Thyroid gland (tissue), 4 donors: ENCODE results near the gene MVP. TPM values are rescaled to one million over a fixed set of nuclear protein-coding genes. Genes with fewer than 3 reads are reported as not detected.

ENCODE experiments used
- DNase-seq, 2 donors: peaks; one replicate each; pipeline ENCODE4 v3.0.0-alpha.2; 2019
- H3K27ac ChIP-seq, 3 donors: fragments of 200-600 bp; sonication (generic); 1 replicate in 2 of 3; 2 replicates in 1 of 3; pipeline ENCODE4 v1.5.1; 2016 to 2019; ENCODE audit warnings: mild to moderate bottlenecking in 1 of 3, moderate library complexity in 1 of 3
- H3K27me3 ChIP-seq: fragments of 200-600 bp; sonication (generic); one replicate; pipeline ENCODE4 v1.5.1; 2019
- H3K36me3 ChIP-seq, 2 donors: fragments of 200-600 bp; sonication (generic); one replicate each; pipeline ENCODE4 v1.5.1; 2016 to 2019
- H3K4me1 ChIP-seq, 2 donors: fragments of 200-600 bp; sonication (generic); one replicate each; pipeline ENCODE4 v1.5.1; 2017 to 2019
- H3K4me3 ChIP-seq, 3 donors: fragments of 200-600 bp; sonication (generic); replicated peaks in 1 of 3; 1 replicate in 2 of 3; 2 replicates in 1 of 3; pipeline ENCODE4 v1.5.1; 2016; ENCODE audit warnings: mild to moderate bottlenecking in 1 of 3
- H3K9me3 ChIP-seq: fragments of 200-600 bp; sonication (generic); one replicate; pipeline ENCODE4 v1.5.1; 2017
- POLR2A ChIP-seq, 2 donors: fragments of 450-650 bp; IDR thresholded peaks; one replicate each; pipeline ENCODE4 v1.6.1; 2017; ENCODE audit warnings: antibody characterized with exemption in 2 of 2, mild to moderate bottlenecking in 2 of 2, moderate library complexity in 1 of 2
- WGBS, 2 donors: methylation state at CpG; one replicate each; pipeline ENCODE4 v1.1.5; 2017; 5-methylcytosine and 5-hydroxymethylcytosine counted together
- intact Hi-C: fragments of 100-400 bp; cut with DNase I; formaldehyde crosslinking; loops from one replicate; pipeline ENCODE4 v1.15.1; 2023
- total RNA-seq, 4 donors: library from RNA; depleted of rRNA; stranded (reverse); fragments of >200 nt; gene quantifications; one replicate each; pipeline ENCODE4 v1.2.3, GENCODE V29; 2016
- TF ChIP-seq, protein P1 (sequence below), 6 experiments: fragments of 200-600 bp in 3 of 6; fragments of 450-650 bp in 3 of 6; sonication (generic) in 3 of 6; IDR thresholded peaks; one replicate each; pipeline ENCODE4 v1.5.1; 2016 to 2019; ENCODE audit warnings: antibody characterized with exemption in 6 of 6, mild to moderate bottlenecking in 2 of 6, inconsistent platforms in 1 of 6, moderate library complexity in 1 of 6

Gene MVP
- total RNA-seq, 4 donors from 2014 or later = 70.1 to 127 (median 90.6) TPM

- Histone ChIP-seq H3K4me1 (no peaks in the 10 kb centered on the region), H3K27me3 (no peaks in the 10 kb centered on the region), H3K9me3 (no peaks in the 10 kb centered on the region), H3K36me3 (peaks cover 42 to 53% of the 10 kb centered on the region in 2 donors), H3K27ac (no peak overlapping the region), H3K4me3 (no peak overlapping the region)
- intact Hi-C loops = loop anchor here (10.0 kb wide), 1 partner anchor 191 kb away; the partner anchor contains the start of gene C16orf92
- WGBS, 2 donors = 92 to 94% methylated on average over 5 of the region's 5 CpGs
- TF ChIP-seq, protein P1, sequence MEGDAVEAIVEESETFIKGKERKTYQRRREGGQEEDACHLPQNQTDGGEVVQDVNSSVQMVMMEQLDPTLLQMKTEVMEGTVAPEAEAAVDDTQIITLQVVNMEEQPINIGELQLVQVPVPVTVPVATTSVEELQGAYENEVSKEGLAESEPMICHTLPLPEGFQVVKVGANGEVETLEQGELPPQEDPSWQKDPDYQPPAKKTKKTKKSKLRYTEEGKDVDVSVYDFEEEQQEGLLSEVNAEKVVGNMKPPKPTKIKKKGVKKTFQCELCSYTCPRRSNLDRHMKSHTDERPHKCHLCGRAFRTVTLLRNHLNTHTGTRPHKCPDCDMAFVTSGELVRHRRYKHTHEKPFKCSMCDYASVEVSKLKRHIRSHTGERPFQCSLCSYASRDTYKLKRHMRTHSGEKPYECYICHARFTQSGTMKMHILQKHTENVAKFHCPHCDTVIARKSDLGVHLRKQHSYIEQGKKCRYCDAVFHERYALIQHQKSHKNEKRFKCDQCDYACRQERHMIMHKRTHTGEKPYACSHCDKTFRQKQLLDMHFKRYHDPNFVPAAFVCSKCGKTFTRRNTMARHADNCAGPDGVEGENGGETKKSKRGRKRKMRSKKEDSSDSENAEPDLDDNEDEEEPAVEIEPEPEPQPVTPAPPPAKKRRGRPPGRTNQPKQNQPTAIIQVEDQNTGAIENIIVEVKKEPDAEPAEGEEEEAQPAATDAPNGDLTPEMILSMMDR (IDR thresholded peaks at IDR 0.05) = no peak
- no peak for TF ChIP-seq POLR2A (IDR thresholded peaks at IDR 0.05)
- no peak for DNase-seq
Measured at GRCh38 chr16:29834079-29834478, 13.8 kb downstream of the MVP start.

DNA sequence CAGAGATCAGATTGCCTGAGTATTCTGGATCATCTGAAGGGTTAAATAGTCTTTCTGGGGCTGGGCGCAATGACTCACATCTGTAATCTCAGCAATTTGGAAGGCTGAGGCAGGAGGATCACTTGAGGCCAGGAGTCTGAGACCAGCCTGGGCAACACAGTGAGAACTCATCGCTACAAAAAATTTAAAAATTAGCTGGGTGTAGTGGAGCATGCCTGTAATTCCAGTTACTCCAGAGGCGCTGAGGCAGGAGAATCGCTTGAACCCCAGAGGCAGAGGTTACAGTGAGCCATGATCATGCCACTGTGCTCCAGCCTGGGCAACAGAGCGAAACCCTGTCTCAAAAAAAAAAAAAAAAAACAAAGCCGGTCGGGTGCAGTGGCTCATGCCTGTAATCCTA, 15.7 kb downstream of the MVP start:
- Histone ChIP-seq H3K36me3 (peaks cover 48 to 63% of the 10 kb centered on the region in 2 donors), H3K27ac (no peak overlapping the region)
- 76 to 87% methylated on average over 7 of the region's 7 CpGs for WGBS, 2 donors

GRCh38 chr16:29836623-29837022, 16.4 kb downstream of the MVP start:
- H3K4me1 ChIP-seq = no peaks in the 10 kb centered on the region
- intact Hi-C loops = loop anchor here (10.0 kb wide), 1 partner anchor 188 kb away; the partner anchor contains the start of gene C16orf92
- H3K4me3 ChIP-seq = no peak overlapping the region
- H3K27ac ChIP-seq = no peak overlapping the region
- peaks cover 46 to 66% of the 10 kb centered on the region in 2 donors for H3K36me3 ChIP-seq
- DNase-seq = no peak
- WGBS, 2 donors = 83 to 88% methylated on average over 12 to 15 of the region's 15 CpGs
- TF ChIP-seq, protein P1 (IDR thresholded peaks at IDR 0.05) = no peak
- TF ChIP-seq POLR2A (IDR thresholded peaks at IDR 0.05) = no peak
- H3K9me3 ChIP-seq = no peaks in the 10 kb centered on the region
- no peaks in the 10 kb centered on the region for H3K27me3 ChIP-seq

More for the DNA sequence above, 15.7 kb downstream of the MVP start:
- intact Hi-C loops = loop anchor here (10.0 kb wide), 1 partner anchor 189 kb away; the partner anchor contains the start of gene C16orf92
- no peaks in the 10 kb centered on the region for H3K9me3 ChIP-seq
- no peak for TF ChIP-seq POLR2A (IDR thresholded peaks at IDR 0.05)
- TF ChIP-seq, protein P1 (IDR thresholded peaks at IDR 0.05) = no peak
- no peaks in the 10 kb centered on the region for H3K4me1 ChIP-seq
- H3K4me3 ChIP-seq = no peak overlapping the region
- H3K27me3 ChIP-seq = no peaks in the 10 kb centered on the region
- DNase-seq = no peak

DNA sequence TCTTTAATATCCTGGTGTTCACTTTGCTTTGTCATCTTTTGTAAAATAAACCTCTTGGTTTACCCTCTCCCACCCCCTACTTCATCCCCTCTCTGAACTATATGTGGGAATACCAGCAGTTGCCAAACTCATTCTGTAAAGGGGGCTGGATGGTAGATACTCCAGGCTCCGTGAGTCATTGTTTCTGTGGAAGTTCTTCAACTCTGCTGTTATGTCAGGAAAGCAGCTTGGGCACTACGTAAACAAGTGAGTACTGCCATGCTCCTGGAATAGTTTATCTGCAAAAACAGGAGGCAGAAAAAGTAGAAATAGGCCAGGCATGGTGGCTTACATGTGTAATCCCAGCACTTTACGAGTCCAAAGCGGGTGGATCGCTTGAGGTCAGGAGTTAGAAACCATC, 17.6 kb downstream of the MVP start:
- Histone ChIP-seq H3K4me3 (no peak overlapping the region), H3K27ac (no peak overlapping the region), H3K4me1 (no peaks in the 10 kb centered on the region), H3K9me3 (no peaks in the 10 kb centered on the region), H3K36me3 (peaks cover 56 to 73% of the 10 kb centered on the region in 2 donors), H3K27me3 (no peaks in the 10 kb centered on the region)
- intact Hi-C loops = loop anchor here (10.0 kb wide), 1 partner anchor 187 kb away; the partner anchor contains the start of gene C16orf92
- WGBS, 2 donors = 93 to 98% methylated on average over 5 of the region's 5 CpGs
- no peak for DNase-seq
- no peak for TF ChIP-seq POLR2A (IDR thresholded peaks at IDR 0.05)
- TF ChIP-seq, protein P1 (IDR thresholded peaks at IDR 0.05) = no peak

- intact Hi-C loops = loop anchor here (10.0 kb wide), 1 partner anchor 185 kb away; the partner anchor contains the start of gene C16orf92
Measured at GRCh38 chr16:29839822-29840221, 19.6 kb downstream of the MVP start.

More at GRCh38 chr16:29839822-29840221, 19.6 kb downstream of the MVP start:
- TF ChIP-seq POLR2A (IDR thresholded peaks at IDR 0.05) = no peak
- H3K9me3 ChIP-seq = no peaks in the 10 kb centered on the region
- 91 to 94% methylated on average over 4 to 6 of the region's 6 CpGs for WGBS, 2 donors
- H3K27me3 ChIP-seq = no peaks in the 10 kb centered on the region
- DNase-seq = no peak
- H3K4me3 ChIP-seq = no peak overlapping the region
- H3K27ac ChIP-seq = no peak overlapping the region
- H3K36me3 ChIP-seq = peaks cover 52 to 73% of the 10 kb centered on the region in 2 donors
- no peaks in the 10 kb centered on the region for H3K4me1 ChIP-seq
